HG02763 (cell line): ENCODE data around the gene ME3.

Experiments used
- ATAC-seq: cut with Tn5 transposase; IDR thresholded peaks from one replicate; pipeline ENCODE4 v1.9.1; 2021; ENCODE audit warnings: mild to moderate bottlenecking, moderate library complexity; ENCODE audit not compliant: unreplicated experiment

ME3 gene

GRCh38 chr11:86519064-86519911 is 153.1 kb downstream of the ME3 start:
- no peak for ATAC-seq

DNA sequence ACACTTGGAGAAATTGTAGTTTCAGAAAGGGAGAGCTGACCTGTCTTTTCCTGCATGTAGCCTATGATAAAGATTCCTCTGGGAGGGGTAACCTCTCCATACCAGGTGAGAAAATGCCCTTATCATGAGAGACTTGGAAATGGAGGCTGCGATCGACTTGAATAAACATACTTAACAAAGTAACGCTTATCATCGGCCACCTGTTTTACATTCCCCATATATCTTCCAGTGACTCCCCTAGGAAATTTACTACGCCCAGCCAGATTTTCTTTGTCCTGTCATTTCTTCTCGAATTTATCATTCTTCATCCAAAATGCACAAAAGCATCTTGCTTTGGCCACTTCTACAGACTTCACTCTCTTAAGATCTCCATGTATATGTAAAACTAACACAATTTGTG is 154.2 kb downstream of the ME3 start:
- ATAC-seq = no peak

- no peak for ATAC-seq
These were observed 154.9 kb downstream of the ME3 start for GRCh38 chr11:86517557-86517956.

DNA sequence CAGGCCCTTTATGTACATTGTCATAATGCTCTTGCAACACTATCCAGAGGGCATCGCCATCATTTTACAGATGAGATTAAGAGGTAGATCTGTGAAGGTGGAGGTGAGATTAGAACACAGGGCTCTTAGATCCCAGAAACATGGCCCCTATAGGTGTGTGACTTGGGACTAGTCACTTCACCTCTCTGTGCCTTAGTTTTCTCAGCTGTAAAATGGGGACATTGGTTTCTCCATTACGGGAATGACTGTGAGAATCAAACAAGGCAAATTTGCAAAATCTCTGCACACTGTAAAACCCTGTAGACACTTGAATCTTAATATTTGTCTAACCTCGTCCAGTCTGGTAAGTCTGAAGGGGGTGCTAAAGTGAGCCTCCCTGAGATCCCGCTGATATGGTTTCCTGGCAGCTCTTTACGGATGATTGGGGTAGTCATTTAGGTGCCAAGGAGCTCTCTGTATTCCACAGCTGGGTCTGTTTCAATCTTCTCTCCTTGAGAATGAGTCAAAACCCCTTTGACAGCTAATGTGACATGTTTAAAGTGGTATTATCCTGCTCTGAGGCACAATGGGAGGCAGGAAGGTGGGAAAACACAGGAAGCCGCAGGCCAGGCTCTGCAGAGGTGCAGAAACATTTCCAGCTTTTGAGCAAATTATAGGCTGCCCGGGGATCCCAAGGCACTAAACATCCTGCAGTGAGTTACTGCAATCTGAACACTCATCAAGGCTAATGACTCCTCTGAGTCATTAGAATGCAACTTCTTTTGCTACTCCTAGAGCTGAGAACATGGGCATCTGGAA is 156.9 kb downstream of the ME3 start:
- ATAC-seq = no peak

- ATAC-seq = no peak
These were observed 158.0 kb downstream of the ME3 start for GRCh38 chr11:86514453-86514852.

- ATAC-seq = no peak
These were observed 158.6 kb downstream of the ME3 start for GRCh38 chr11:86513746-86514373.

GRCh38 chr11:86513138-86513537 is 159.3 kb downstream of the ME3 start:
- ATAC-seq = no peak

- no peak for ATAC-seq
These were observed 161.3 kb downstream of the ME3 start for GRCh38 chr11:86511086-86511551.

DNA sequence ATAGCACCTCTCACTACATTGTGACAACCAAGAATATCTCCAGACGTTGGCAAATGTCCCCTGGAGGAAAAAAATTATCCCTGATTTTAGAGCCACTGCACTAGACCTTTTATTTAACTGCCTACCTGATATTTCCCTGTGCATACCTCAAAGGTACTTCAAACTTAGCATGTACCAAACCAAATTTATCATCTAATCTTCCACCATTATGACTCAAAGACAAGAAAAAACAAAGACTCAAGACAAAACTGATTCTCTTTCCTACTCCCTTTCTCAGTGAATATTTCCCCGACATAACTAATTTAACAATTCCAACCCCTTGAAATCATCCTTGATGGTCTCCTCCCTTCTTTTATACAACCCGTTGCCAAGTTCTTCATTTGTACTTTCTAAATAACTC is 161.7 kb downstream of the ME3 start:
- no peak for ATAC-seq

DNA sequence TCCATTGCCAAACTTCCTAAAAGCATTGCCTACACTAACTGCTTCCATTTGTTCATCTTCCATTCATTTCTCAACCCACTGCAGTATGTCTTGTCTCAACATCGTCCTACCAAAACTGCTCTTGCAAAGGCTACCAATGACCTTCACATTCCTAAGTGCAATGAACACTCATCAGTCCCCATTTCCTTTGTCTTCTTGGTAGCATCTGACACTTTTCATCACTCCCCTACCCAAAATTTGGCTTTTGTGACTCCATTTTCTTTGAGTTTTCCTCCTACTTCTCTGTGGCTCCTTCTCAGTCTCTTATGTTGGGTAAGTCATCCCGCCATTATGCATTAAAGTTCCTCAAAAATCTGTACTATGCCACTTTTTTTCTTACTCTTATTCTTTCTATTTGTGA is 162.3 kb downstream of the ME3 start:
- no peak for ATAC-seq

GRCh38 chr11:86509588-86509974 is 162.8 kb downstream of the ME3 start:
- no peak for ATAC-seq

DNA sequence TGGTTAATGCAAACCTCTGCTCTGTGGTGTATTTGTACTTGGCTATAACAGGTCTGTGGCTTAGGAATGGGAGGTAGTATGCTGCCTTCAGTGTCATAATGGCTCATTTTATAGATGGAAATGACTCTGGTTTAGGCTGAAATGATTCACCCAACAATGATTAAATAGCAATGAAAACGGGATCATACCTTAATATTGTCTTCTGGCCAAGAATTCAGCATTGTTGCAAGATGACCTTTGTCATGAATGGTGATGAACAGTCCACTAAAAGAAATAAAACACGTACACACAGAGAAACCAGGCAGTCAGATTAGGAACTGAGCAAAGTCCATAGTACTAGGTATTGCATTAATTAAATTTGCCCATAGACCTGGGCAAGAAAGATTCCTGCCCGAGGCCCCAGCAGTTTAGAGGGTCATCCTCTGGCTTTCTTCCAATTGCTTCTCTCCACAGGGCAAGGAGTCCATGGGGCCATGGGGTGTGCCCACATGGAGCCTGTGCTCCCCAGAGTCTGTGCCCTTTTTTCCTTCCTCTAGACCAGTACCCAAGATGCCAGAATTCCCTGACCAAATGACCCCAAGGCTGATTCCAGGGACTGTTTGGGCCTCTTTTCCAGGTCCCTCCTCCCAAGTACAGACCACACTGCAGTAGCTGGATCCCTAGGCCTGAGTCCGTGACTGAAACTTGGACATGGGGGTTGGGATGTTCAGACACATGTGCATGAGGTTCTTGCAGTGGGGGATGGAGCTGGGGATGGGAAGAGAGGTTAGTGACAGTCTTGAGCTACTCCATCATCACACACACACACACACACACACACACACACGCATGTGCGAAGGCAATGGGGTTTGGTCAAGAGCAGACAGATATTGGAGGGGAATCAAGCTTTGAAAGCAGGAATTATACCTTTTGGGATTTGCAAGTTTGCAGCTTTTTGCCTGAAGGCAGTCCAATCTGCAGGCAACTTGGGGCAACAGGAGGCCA is 163.5 kb downstream of the ME3 start:
- no peak for ATAC-seq

DNA sequence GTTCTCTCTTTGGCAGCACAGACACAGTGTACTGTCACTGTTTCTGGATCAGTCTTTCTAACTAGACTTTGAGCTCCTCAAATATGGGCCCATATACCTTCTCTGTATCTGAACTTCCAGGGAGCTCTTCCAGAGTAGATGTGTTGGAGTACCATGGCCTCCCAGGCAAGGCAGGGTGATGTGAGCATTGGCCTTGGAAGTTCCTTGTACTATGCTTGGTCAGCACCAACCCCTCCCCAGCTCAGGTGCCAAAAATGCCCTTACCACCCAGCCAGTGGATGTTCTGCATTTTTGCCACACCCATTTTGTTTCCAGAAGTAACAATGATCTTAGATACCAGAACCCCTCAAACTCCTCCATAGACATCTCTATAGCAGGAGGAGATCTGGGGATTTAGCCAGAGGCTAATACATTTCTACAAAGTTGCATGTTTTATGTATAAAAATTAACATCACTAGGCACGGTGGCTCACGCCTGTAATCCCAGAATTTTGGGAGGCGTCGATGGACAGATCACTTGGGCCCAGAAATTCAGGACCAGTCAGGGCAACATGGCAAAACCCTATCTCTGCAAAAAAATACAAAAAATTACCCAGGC is 165.1 kb downstream of the ME3 start:
- no peak for ATAC-seq

GRCh38 chr11:86506235-86506634 is 166.2 kb downstream of the ME3 start:
- no peak for ATAC-seq

DNA sequence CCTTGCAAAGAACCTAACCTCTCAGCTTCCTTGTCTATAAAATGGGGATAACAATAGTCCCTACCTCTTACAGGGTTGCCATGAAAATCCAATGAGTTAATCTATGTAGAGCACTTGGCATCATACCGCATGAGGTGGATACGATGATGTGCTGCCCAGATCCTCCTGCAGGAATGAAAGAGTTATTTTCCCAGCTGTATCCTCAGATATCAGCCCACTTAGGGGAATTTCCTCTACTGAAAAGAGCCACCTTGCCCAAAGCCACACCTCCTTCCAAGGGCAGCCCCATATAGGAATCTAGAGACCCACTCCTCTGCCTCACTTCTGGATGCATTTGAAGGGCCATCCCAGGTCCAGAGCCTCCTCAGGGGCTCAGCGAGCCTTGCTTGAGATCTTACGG is 169.3 kb downstream of the ME3 start:
- no peak for ATAC-seq

- no peak for ATAC-seq
These were observed 170.2 kb downstream of the ME3 start for GRCh38 chr11:86502137-86502642.

DNA sequence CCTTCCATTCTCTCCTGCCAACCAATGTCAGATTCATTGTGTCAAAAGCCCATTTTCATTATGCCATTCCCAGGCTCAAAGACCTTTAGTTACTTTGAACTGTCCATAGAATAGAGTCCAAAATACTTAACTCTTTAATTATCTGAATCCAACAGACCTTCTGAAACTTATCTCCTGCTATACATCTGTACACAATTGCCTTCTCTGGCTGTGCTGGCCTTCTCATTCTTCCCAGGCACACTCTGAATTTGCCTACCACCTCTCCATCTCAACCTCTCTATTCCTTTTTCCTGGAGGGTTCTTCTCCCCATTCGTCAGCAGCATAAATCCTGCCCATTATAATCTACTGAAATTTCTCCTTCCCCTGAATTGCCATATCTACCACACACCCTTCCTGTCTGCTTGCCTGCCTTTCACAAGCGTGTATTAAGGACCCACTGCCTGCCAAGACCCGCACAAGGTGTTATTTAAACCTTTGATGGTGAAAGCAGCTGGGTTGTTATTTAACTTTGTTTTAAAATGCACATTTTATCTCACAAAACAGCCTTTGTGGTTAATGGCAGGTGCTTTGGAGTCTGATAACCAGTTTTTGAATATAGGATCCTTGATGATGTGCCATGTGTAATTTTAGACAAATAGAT is 171.8 kb downstream of the ME3 start:
- ATAC-seq = no peak

DNA sequence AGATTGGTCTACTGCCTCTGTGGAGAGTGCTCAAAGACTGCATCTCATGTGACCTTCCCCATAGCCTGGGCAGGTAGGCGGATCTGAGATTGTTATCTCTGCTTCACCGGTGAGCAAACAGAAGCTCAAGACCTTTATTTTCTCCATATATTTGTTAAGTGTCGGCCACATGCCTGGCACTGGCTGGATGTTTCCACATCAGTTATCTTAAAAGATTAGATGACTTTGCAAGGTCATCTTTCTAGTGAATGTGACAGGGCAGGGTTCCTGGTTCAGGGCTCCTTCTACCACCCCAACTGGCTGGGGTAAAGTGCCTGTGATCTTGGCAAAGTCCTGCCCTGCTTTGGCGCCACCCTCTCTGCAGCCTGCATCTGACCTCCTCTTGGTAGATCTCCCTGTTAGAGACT is 172.7 kb downstream of the ME3 start:
- ATAC-seq = no peak

GRCh38 chr11:86497836-86498235 is 174.6 kb downstream of the ME3 start:
- no peak for ATAC-seq
